GM21381 (cell line): ENCODE results near the gene CRADD.
"Not testable (repeated sequence)": the region's sequence is repeated elsewhere in the genome, so short reads cannot be mapped to it uniquely, and the experiment has no call there.

ENCODE experiments used
- ATAC-seq: cut with Tn5 transposase; IDR thresholded peaks from one replicate; pipeline ENCODE4 v1.9.1; 2021; ENCODE audit warnings: mild to moderate bottlenecking, moderate library complexity; ENCODE audit not compliant: unreplicated experiment

The CRADD gene

DNA sequence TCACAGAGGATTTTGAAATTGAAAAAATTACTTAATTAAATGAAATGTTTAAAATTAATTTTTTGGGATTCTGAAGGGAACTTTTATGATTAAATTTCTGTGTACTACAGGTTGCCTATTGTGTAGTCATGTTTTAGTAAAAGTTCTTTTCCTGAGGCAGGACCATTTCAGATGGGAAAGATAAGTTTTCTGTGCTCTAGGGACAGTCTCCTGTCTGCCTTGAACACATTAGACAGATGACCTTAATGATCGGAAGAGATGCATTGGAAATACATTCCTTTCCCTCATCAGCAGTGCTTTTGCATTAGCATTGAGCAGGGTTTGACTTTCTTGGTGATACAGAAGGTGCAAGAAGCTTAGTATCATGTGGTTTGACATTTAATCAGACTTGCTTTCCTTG, 28.1 kb downstream of the CRADD start:
- no peak for ATAC-seq

DNA sequence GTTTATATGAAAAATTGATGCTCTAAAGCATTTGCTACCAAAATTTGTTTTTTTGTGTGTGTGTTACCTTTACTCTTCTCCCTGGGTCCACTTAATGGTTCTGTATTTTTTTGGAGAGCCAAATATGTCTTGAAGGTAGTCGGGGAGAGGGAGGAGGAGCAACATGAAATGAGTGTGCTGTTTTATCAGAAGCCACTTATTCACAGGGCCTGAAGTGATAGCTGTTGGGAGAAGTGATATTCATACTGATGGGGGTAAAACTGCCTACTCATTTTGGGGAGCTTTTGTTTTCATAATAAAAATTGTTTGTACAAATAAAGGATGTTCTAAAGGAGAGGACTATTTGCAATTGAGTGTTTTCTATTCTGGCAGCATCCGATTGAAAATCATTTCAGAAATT, 29.2 kb downstream of the CRADD start:
- no peak for ATAC-seq

DNA sequence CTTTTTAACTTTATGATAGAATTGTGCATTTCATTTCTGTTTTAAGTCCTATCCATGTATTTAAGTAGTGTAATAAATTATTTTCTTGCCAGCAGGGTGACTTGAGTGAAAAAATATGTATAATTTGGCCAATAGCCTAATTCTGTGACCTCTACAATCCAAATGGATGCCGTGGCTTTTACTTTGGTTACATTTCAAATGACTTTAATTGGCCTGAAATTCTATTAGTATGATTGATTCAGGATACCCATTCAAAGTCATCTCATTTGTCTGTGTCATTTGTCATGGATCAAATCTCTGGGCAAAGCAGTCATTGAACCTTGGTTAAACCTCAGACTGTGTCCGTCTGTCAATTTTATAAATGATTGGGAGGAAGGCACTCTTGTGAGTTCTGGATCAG, 29.6 kb downstream of the CRADD start:
- no peak for ATAC-seq

DNA sequence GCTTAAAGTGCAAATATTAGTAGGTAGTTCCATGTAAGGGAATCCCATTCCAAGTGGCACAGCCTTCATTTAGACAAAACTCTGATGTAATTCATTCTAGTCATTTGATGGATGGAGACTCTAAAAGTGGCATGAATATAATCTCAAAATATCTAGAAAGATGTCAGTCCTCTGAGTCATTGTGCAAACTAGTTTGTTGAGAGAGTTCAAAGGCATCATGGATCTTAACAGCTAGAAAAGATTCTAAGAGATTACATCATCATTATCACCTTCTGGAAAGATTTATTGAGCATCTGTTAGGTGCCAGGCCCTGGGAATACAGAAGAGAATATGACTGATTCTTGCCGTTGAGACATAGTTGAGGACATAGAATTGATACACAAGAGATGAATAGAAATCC, 30.7 kb downstream of the CRADD start:
- ATAC-seq, result no peak

DNA sequence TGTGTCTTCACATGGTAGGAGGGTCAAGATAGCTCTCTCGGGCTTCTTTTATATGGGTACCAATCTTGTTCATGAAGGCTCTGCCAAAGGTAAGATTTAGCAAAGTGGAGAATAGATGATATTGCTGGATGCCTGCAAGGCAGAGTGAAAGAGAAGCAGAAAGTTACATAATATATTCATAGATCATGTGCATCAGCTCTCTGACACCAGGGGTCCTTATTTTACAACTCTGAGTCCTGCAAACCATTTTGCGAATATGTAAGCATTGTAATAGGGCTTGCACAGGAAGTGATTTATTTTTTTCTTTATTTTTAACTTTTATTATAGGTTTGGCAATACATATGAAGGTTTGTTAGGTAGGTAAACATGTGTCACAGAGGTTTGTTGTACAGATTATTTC, 31.8 kb downstream of the CRADD start:
- ATAC-seq, result no peak

DNA sequence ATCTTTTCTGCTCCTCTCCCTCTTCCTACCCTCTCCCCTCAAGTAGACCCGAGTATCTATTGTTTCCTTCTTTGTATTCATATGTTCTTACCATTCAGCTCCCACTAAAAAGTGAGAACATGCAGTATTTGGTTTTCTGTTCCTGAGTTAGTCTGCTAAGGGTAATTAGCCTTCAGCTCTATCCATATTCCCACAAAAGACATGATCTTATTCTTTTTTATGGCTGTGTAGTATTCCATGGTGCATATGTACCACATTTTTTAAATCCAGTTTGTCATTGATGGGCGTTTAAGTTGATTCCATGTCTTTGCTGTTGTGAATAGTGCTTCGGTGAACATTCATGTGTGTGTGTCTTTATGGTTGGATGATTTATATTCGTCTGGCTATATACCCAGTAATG, 32.2 kb downstream of the CRADD start:
- no peak for ATAC-seq

DNA sequence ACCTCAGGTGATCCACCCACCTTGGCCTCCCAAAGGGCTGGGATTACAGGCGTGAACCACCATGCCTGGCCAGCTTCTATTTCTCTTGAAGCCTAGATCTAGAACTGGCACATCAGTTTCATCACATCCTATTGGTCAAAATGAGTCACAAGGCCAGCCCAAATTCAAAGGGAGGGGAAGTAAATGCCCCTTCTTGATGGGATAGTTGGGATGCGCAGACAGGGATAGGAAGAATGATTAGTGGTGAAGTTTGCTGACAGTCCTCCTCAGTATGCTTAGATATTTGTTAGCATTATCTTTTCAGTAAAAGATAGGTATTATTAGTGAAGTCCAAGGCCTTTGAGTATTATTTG, 33.4 kb downstream of the CRADD start:
- no peak for ATAC-seq

DNA sequence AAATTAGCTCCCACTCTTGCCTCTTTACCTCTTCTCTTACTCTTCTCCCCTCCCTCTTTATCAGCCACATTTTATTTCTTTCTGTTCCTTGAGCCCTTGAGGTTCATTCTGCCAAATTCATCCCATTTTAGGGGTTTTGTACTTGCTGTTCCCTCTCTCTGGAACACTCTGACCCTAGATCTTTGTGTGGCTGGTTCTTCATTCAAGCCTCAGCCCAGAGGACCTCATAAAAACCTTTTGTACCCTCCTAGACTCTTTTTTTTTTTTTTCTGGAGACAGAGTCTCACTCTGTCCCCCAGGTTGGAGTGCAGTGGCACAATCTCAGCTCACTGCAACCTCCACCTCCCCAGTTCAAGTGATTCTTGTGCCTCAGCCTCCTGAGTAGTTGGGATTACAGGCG, 34.3 kb downstream of the CRADD start:
- ATAC-seq, result not testable (repeated sequence)

DNA sequence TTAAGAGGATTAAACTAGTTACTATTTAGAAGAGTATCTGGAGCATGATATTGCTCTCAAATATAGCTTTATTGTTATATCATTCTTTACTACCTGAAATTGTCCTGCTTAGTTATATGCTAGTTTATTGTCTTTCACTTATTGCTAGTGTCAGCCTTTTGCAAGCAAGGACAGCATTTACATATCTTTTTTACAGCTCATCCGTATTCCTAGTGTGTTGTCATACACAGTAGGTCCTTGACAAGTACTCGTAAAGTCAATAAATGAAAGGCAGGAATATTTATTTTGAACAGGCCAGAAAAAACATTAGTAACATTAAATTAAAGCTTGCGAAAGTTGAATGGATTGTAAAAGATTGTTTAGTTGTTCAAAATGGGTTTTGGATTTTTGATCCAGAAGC, 35.0 kb downstream of the CRADD start:
- ATAC-seq, result no peak

DNA sequence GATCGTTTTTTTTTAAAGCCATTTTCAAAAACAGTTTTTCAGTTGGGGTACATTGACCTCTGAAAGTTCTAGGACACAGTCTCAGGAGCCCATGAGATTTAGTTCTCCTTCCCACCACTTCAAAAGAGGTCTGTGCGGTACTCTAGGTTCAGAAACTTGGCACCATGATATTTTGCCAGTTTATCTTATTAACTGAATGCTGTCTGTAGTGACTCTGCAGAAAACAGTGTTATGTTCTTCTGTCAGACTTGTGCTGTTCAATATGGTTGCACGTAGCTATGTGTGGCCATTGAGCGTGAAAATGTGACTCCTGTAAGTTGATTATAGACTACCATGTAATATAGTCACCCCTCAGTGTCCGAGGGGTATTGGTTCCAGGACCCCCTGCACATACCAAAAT, 35.9 kb downstream of the CRADD start:
- no peak for ATAC-seq

DNA sequence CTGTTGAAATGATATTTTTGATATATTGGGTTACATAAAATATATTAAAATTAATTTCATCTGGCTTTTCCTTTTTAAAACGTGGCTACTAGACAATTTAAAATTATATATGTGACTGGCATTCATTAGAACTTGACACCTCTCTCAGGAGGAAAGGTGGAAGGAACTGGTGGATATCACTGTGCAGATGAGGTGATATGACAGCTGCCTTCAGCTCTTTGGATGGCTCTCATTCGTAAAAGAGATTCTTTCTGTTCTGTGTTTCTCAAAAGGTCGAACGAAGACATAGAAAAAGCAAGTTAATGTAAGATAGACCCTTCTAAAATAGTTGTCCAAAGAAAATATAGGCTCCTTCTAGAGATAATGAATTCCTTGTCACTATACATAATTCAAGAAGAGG, 36.6 kb downstream of the CRADD start:
- ATAC-seq, result no peak

DNA sequence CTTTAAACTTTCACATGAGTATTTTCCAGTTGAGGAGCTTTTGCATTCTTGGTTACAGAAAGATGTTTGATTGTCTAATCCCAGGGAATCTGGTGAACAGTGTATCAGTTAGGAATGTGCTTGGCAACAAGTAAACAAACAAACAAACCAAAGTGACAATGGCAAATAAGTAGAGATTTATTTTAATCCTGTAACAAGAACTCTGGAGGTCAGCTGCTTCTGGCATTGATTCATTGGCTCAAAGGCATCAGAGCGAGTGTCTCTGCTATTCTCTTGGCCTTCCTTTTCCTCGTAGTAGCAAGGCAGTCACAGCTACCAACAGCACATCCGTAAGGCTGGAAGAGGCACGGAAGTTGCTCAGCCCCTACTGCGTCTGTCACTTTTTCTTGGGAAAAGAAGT, 37.2 kb downstream of the CRADD start:
- ATAC-seq, result no peak

DNA sequence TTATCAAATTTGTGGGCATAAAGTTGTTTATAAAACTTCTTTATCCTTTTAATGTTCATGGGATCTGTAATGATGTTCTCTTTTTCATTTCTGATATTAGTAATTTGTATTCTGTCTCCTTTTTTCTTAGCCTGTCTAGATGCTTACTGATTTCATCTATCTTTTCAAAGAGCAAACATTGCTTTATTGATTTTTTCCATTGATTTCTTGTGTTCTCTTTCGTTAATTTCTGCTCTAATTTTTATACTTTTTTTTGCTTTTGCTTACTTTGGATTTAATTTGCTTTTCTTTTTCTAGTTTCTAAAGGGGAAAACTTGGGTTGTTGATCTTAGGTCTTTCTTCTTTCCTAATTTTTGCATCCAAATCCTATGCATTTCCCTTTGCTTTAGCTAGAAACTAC, 42.5 kb downstream of the CRADD start:
- ATAC-seq, result no peak

DNA sequence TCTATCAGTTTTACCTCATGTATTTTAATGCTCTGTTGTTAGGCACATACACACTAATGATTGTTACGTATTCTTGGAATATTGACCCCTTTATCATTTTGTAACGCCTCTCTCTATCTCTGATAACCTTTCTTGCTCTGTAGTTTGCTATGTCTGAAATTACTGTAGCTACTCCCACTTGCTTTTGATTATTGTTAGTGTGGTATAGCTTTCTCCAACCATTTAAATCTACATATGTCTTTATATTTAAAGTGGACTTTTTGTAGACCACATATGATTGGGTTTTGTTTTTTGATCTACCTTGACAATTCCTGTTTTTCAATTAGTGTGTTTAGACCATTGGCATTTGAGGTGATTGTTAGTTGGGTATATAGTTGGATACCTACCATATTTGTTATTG, 43.4 kb downstream of the CRADD start:
- no peak for ATAC-seq

DNA sequence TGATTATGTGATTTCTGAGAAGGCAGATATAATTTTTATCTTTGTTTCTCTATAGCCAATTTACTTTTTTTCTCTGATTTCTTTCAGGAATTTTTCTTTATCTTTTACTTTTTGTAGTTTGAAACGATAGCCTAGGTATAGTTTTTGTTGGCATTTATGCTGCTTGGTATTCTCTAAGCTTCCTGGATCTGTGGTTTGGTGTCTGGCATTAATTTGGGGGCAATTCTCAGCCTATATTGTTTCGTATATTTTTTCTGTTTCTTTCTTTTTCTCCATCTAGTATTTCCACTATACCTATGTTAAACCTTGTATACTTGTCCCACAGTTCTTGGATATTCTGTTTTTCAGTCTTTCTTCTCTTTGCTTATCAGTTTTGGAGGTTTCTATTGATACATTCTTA, 45.0 kb downstream of the CRADD start:
- ATAC-seq, result no peak

DNA sequence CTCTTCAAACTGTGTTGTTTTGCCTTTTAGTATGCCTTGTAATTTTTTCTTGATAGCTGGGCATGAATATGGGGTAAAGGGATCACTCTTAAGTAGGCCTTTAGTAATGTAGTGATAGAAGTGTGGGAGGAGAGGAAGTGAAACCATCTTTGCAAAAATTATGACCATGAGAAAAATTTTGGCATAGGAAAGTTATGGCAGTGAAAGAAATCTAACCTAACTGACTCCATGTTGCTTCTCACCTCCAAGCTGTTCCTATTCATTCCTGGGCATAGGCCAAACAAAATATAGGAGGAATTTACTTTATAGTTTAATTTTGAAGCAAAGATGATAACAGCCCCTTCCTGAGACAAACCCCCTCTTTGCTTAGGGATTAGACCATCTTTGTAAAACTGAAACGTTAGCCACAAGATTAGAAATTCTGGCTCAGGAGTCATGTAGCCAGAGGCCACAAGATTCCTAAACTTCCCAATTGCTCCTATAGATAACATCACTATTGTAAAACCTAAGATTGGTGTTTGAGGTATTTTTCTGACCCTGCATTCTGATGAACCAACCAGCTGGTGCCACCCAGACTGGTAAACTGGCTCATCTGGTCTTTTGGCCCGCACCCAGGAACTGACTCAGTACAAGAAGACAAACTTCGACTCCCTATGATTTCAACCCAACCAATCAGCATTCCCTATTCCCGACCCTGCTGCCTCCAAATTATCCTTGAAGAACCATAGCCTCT, 45.8 kb downstream of the CRADD start:
- no peak for ATAC-seq

DNA sequence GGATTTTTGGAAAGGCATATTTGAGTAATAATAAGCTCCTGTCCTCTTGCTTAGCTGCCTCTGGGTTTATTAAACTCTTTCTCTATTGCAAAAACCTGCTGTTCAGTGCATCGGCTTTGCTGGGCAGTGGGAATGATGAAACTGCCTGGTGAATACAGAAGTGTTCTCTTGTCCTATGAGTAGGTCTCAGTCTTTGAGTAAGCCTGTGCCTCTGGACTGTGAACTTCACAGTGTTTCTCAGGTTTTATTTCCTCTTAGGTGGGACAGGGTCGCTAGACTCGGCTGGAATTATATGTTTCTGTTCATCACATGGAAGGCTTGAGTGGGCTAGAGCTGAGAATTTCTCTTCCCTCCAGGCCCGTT, 46.4 kb downstream of the CRADD start:
- no peak for ATAC-seq

DNA sequence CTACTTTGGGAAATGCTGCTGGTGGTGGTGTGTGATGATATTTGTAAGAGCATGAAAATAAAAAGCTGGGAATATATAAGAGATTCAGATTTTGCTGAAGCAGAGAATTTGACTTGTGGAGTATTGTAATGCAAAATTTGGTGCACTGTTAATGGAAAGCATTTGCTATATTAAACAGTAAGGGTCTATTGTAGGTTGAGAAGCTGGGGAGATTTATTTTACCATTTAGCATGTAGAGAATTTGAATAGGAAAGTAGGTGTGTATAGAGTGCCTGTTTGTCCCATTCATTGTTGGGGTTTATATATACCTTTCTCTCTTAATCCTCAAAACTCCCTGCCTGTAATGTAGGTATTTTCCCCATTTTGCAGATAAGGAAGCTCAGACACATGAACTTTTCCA, 48.4 kb downstream of the CRADD start:
- no peak for ATAC-seq

DNA sequence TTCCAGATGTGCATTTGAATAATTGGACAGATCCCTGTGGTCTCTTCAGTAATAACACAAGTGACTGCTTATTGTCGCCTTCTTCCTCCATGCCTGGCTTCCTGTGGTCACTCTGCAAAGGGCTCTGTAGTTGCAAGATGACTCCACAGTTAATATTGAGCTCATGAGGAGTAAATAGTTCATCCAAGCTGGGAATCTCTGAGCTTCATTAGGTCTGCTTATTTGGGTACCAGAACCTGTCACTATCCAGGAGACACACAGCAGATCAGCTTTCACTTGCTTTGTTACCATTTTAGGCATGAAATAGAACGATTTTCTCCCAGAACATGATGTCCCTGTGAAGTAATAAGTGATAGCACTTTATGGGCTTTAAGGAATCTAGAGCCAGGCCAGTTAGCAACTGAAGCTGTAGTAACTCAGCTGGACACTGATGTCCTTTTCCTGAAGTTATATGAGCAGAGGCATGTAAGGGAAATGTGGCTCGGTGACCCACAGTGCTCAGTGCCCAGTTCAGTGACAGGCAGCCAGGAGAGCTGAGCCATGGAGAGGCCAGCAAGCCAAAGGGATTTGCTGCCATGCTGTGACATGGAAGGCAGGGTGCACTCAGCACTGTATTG, 50.1 kb downstream of the CRADD start:
- ATAC-seq, result no peak

DNA sequence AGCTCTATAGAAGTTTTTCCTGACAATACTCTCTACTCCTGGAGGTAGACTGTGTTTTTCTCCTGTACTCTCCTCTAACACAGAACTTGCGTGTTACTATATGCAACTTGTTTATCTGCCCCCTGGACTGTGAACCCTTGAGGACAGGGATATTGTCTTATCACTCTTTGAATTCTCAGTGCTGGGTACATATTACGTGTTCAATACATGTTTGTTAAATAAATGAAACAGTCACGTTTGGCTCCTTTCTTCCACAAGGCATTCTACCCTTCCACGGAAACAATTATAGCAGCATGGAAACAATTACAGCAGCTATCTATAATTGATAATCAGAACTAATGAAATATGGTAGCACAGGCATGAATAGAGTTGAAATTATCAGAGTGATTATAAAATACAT, 50.7 kb downstream of the CRADD start:
- ATAC-seq, result no peak

DNA sequence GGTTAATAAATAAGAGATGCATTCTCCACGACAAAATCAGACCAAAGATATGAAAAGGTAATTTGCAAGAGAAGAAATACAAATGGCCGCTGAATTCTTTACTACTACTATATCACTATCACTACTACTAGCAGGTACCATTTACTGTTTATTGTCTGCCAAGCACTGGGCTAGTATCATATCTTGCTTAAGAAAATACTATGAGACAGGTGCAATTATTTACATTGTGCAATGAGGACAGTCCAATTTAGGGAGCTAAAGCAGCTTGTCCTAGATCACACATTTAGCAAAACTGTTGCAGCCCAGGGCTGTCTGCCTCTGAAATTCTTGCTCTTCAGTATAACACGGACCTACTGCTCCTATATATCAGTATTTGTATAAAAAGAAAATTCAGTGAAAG, 52.8 kb downstream of the CRADD start:
- no peak for ATAC-seq

DNA sequence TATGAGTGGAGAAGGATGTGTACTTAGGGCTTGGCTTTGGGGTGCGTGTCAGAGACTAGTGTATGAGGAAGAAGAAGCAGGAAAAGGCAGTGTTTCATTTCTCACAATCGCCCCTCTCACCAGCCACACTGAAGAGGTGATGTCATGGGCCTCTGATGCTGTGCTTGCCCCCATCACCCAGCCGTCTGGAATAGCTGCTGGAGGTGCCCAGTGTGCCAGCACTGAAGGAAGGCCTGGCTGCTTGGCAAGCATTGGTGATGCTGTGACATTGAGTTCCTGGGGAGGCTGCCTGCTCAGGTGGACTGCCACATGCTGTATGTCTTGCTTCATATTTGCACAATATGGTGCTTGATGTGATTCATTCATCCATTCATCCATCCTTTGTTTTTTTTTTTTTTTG, 56.2 kb downstream of the CRADD start:
- ATAC-seq, result no peak

DNA sequence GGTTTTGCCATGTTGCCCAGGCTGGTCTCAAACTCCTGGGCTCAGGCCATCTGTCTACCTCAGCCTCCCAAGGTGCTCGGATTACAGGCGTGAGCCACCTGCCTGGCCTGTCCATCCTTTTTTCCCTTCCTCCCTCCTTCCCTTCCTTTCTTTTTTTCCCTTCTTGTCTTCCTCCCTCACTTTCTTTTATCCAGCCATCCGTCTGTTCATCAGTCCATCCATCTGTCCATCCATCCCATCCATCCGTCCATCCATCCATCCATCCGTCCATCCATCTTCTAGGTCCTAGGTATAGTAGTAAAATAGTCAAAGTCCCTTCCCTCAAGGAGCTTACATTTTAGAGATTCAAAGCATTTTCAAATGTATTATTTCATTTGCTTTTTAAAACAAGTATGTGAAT, 56.8 kb downstream of the CRADD start:
- no peak for ATAC-seq
